Measurements from ENCODE around the gene PCDHGB3. TPM values are rescaled to one million over a fixed set of nuclear protein-coding genes. Genes with fewer than 3 reads are reported as not detected.
"Not testable (repeated sequence)": the region's sequence is repeated elsewhere in the genome, so short reads cannot be mapped to it uniquely, and the experiment has no call there.

Gene PCDHGB3
- polyA plus RNA-seq, 1 experiment, result 3.6 TPM

- ChIA-PET POLR2A (no interaction called here), CTCF (interaction anchor here (1.0 kb wide), 1 partner anchor 201 kb away, joined by 3 read pairs; no protein-coding TSS in a partner anchor)
- DNase-seq (ENCODE audit: low read depth, low spot score), result no peak
- Histone ChIP-seq H3K27me3 (ENCODE audit: control insufficient read depth, insufficient read depth, low read length) (peaks cover 29% of the 10 kb centered on the region), H3K27ac (ENCODE audit: low read depth, low read length) (no peak overlapping the region), H3K9me3 (ENCODE audit: control insufficient read depth, insufficient read depth, low read length) (peaks cover 57% of the 10 kb centered on the region), H3K4me3 (ENCODE audit: low read depth, low read length) (no peak overlapping the region)
- TF ChIP-seq CTCF (IDR thresholded peaks at IDR 0.05; ENCODE audit: low read depth, low read length), result no peak
Measured at GRCh38 chr5:141366016-141366896, 3.8 kb upstream of the PCDHGB3 start.

GRCh38 chr5:141371572-141372475 is 1.8 kb downstream of the PCDHGB3 start:
- no peak for DNase-seq (ENCODE audit: low read depth, low spot score)
- no peak overlapping the region for H3K27ac ChIP-seq (ENCODE audit: low read depth, low read length)
- ChIA-PET CTCF (interaction anchor here (0.9 to 3.8 kb wide), 8 partner anchors 22 to 195 kb away, joined by 3 to 105 read pairs (median 14); partner anchors contain the start of genes PCDHGA10, PCDHGA12, PCDHGB1 and TAF7), POLR2A (no interaction called here)
- TF ChIP-seq CTCF (IDR thresholded peaks at IDR 0.05; ENCODE audit: low read depth, low read length), result no peak
- H3K4me3 ChIP-seq (ENCODE audit: low read depth, low read length), result no peak overlapping the region
- peaks cover 4% of the 10 kb centered on the region for H3K27me3 ChIP-seq (ENCODE audit: control insufficient read depth, insufficient read depth, low read length)
- peaks cover 67% of the 10 kb centered on the region for H3K9me3 ChIP-seq (ENCODE audit: control insufficient read depth, insufficient read depth, low read length)

DNA sequence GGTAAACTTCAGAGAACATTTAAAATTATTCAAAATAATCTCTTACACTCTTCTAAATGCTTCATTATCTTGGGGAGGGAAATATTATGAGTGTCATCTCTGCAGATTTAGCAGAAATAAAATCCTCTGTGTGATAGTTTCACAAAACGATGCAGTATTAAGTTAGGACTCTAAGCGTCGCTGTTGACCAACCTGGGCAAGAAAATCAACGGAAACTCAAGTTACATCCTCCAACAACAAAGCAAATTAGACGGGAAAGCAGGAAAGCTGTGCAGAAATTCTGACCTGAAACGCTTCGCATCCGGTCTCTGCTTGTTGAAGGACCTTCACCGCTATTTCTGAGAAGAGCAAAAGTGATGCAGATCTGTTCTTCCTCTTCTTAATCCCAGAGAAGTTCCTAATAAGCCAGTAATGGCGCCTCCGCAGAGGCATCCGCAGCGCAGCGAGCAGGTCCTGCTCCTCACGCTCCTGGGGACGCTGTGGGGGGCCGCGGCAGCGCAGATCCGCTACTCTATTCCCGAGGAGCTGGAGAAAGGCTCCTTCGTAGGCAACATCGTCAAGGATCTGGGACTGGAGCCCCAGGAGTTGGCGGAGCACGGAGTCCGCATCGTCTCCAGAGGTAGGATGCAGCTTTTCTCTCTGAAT is 3.8 kb downstream of the PCDHGB3 start, which contains the start of gene PCDHGA6:
Gene PCDHGA6, plus strand, starts transcription at position 219 of the 645 bp plus-strand sequence. Its CDS starts 193 bp downstream, at position 412.
- H3K9me3 ChIP-seq (ENCODE audit: control insufficient read depth, insufficient read depth, low read length), result peaks cover 71% of the 10 kb centered on the region
- peak; percentile 54 for TF ChIP-seq CTCF (IDR thresholded peaks at IDR 0.05; ENCODE audit: low read depth, low read length)
- POLR2A ChIA-PET, result no interaction called here
- peaks cover 4% of the 10 kb centered on the region for H3K27me3 ChIP-seq (ENCODE audit: control insufficient read depth, insufficient read depth, low read length)
- no peak within 1 kb of the TSS for H3K27ac ChIP-seq (ENCODE audit: low read depth, low read length)
- CTCF ChIA-PET, result interaction anchor here (0.6 to 2.8 kb wide), 11 partner anchors 17 to 194 kb away, joined by 3 to 22 read pairs (median 4); partner anchors contain the start of genes PCDHGA12 and PCDHGB7
- DNase-seq (ENCODE audit: low read depth, low spot score), result no peak
- peak within 1 kb of the TSS; percentile 37 for H3K4me3 ChIP-seq (ENCODE audit: low read depth, low read length)

DNA sequence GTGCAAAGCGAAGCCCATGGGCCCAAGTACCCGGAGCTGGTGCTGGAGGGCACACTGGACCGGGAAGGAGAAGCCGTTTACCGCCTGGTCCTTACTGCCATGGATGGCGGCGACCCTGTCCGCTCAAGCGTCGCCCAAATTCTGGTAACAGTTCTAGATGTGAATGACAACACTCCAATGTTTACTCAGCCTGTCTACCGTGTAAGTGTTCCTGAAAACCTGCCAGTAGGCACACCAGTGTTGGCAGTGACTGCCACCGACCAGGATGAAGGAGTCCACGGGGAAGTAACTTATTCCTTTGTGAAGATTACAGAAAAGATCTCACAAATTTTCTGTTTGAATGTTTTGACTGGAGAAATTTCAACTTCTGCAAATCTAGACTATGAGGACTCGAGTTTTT is 4.6 kb downstream of the PCDHGB3 start:
- CTCF ChIA-PET, result interaction anchor here (0.6 to 2.8 kb wide), 9 partner anchors 16 to 193 kb away, joined by 3 to 22 read pairs (median 4); partner anchors contain the start of gene PCDHGA12
- Histone ChIP-seq H3K4me3 (ENCODE audit: low read depth, low read length) (no peak overlapping the region), H3K27me3 (ENCODE audit: control insufficient read depth, insufficient read depth, low read length) (peaks cover 4% of the 10 kb centered on the region), H3K9me3 (ENCODE audit: control insufficient read depth, insufficient read depth, low read length) (peaks cover 71% of the 10 kb centered on the region), H3K27ac (ENCODE audit: low read depth, low read length) (no peak overlapping the region)
- POLR2A ChIA-PET, result no interaction called here
- no peak for TF ChIP-seq CTCF (IDR thresholded peaks at IDR 0.05; ENCODE audit: low read depth, low read length)
- DNase-seq (ENCODE audit: low read depth, low spot score), result no peak

DNA sequence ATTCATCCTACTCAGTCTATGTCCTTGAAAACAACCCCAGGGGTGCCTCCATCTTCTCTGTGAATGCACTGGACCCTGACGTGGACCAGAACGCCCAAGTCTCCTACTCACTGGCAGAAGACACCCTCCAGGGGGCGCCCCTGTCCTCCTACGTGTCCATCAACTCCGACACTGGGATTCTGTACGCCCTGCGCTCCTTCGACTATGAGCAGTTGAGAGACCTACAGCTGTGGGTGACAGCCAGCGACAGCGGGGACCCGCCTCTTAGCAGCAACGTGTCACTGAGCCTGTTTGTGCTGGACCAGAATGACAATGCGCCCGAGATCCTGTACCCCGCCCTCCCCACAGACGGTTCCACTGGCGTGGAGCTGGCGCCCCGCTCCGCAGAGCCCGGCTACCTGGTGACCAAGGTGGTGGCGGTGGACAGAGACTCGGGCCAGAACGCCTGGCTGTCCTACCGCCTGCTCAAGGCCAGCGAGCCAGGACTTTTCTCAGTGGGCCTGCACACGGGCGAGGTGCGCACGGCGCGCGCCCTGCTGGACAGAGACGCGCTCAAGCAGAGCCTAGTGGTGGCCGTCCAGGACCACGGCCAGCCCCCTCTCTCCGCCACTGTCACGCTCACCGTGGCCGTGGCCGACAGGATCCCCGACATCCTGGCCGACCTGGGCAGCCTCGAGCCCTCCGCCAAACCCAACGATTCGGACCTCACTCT is 5.6 kb downstream of the PCDHGB3 start:
- POLR2A ChIA-PET; H3K4me3 ChIP-seq (ENCODE audit: low read depth, low read length); H3K27me3 ChIP-seq (ENCODE audit: control insufficient read depth, insufficient read depth, low read length); DNase-seq (ENCODE audit: low read depth, low spot score); H3K27ac ChIP-seq (ENCODE audit: low read depth, low read length): not testable (repeated sequence)
- H3K9me3 ChIP-seq (ENCODE audit: control insufficient read depth, insufficient read depth, low read length), result peaks cover 67% of the 10 kb centered on the region
- CTCF ChIA-PET, result interaction anchor here (1.0 to 2.8 kb wide), 3 partner anchors 15 to 193 kb away, joined by 3 to 22 read pairs (median 4); no protein-coding TSS in a partner anchor
